ENCODE data around the gene ERO1A.
A peak's percentile ranks its signal among the peaks of the same experiment; 100 is the strongest.

The ERO1A gene

GRCh38 chr14:52701223-52701622 is 5.9 kb upstream of the ERO1A start:
- H3K4me3 ChIP-seq (replicated peaks in 1 of 2; ENCODE audit: low read depth in 2 of 2, low read length in 2 of 2), result no peak overlapping the region
- no peak for TF ChIP-seq CTCF (IDR thresholded peaks at IDR 0.05; ENCODE audit: low read depth, low read length)
- peak; percentile 20 to 54 for DNase-seq (ENCODE audit: low read depth in 2 of 2)

DNA sequence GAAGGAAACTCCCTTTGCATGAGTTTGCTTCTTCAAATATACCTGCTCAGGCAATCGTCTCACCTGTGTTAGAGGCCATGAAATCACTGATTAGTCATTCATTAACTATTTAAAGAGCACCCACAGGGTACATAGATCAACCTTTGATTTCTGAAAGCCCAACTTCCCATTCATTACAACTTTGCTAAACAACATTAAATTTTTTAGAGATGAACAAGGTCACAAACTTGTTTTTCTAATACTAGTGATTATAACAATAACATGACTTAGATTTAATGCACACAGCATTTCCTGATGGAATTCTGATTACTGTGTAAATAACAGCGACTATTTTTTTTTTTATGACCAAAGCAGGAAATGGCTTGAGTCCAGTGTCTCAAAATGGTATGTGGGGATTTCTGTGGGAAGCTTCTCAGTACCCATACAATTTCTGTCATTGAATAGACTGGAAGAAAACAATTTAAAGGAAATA is 5.4 kb upstream of the ERO1A start:
- TF ChIP-seq CTCF (IDR thresholded peaks at IDR 0.05; ENCODE audit: low read depth, low read length), result no peak
- peak; percentile 54 to 73 for DNase-seq (ENCODE audit: low read depth in 2 of 2)
- no peak overlapping the region for H3K4me3 ChIP-seq (replicated peaks in 1 of 2; ENCODE audit: low read depth in 2 of 2, low read length in 2 of 2)

DNA sequence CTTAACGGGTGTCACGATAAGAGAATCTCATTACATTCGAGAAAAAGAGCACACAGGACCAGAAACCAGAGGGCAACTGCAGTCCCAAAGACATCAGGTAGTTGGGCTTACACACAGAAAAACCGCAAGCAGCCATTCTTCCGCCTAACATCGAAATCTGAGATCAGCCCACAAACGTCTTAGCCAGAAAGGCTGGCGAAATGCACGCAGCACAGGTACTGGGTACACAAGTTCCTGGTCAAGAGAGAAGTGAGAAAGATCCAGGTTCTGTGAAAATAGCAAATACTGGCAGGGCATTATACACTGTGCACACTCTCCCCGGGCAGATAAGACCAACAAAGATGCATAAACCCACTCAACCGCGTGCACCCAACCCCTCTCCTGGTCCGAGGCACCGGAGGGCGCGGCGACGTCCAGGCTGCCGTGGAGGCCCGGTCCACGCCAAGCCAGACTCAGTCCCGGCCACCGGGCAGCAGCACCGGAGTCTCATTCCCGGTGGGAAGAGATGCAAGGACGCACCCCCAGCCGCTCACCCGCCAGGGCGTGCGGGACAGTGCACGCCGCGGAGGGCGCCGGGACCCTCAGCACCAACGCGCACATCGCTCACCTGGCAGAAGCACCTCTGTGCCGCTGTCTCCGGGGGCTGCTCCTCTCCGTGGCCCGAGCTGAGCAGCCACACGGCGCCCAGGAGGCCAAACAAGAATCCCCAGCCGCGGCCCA is 437 bp downstream of the ERO1A start:
- no peak for TF ChIP-seq CTCF (IDR thresholded peaks at IDR 0.05; ENCODE audit: low read depth, low read length)
- peak; percentile 46 to 55 for DNase-seq (ENCODE audit: low read depth in 2 of 2)
- H3K4me3 ChIP-seq (replicated peaks in 1 of 2; ENCODE audit: low read depth in 2 of 2, low read length in 2 of 2), result peak overlapping the region; percentile 95 to 99

GRCh38 chr14:52693532-52693931 is 1.8 kb downstream of the ERO1A start:
- DNase-seq (ENCODE audit: low read depth in 2 of 2), result no peak
- TF ChIP-seq CTCF (IDR thresholded peaks at IDR 0.05; ENCODE audit: low read depth, low read length), result no peak
- H3K4me3 ChIP-seq (replicated peaks in 1 of 2; ENCODE audit: low read depth in 2 of 2, low read length in 2 of 2), result peak overlapping the region in 1 of 2 donors; percentile 99

DNA sequence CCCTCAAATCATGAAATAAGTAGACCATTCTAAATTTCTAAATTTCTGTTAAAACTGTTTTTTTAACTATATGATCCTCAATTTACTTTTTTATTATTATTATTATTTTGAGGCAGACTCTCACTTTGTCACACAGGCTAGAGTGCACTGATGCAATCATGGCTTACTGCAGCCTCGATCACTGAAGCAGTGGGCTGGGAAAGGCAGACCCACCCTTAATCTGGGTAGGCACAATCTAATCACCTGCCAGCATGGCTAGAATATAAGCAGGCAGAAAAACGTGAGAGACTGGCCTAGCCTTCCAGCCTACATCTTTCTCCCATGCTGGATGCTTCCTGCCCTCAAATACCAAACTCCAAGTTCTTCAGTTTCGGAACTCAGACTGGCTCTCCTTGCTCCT is 2.3 kb downstream of the ERO1A start:
- no peak for DNase-seq (ENCODE audit: low read depth in 2 of 2)
- TF ChIP-seq CTCF (IDR thresholded peaks at IDR 0.05; ENCODE audit: low read depth, low read length), result no peak
- H3K4me3 ChIP-seq (replicated peaks in 1 of 2; ENCODE audit: low read depth in 2 of 2, low read length in 2 of 2), result peak overlapping the region in 1 of 2 donors; percentile 18

- no peak overlapping the region for H3K4me3 ChIP-seq (replicated peaks in 1 of 2; ENCODE audit: low read depth in 2 of 2, low read length in 2 of 2)
- no peak for TF ChIP-seq CTCF (IDR thresholded peaks at IDR 0.05; ENCODE audit: low read depth, low read length)
These were observed 3.0 kb downstream of the ERO1A start for GRCh38 chr14:52692248-52692962.

More at GRCh38 chr14:52692248-52692962, 3.0 kb downstream of the ERO1A start:
- peak; percentile 37 to 47 for DNase-seq (ENCODE audit: low read depth in 2 of 2)
